ENCODE measurements around the gene C1QTNF5.

Gene C1QTNF5

GRCh38 chr11:119290894-119291497, 49.7 kb downstream of the C1QTNF5 start:
- DNase-seq (ENCODE audit: low read depth): no peak
